ENCODE measurements around the gene FRMD4A. TPM values are rescaled to one million over a fixed set of nuclear protein-coding genes. Genes with fewer than 3 reads are reported as not detected.

FRMD4A gene
- total RNA-seq, 1 experiment from 2014 or later, result 19.6 TPM

DNA sequence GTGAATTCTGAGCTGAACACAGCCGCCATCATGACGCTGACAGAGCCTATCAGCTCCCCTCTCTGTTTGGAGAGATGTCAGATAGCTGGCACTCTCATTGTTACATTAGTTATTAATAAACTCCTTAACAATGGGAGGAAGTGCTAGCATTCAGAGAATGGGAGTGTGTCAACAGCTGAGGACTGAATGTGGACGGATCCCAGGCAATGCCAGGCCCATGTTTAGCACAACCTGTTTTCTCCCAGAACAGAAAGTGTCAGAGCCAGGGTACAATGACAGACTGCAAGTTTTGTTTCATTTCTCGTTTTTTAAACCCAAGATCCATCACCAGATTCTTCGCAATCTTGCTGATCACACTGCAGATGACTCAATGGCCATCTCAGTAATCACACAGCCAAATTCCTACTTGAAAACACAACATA is 644.4 kb downstream of the FRMD4A start:
- H3T11ph ChIP-seq (ENCODE audit: low read length), result no peak overlapping the region
- H2BK15ac ChIP-seq (ENCODE audit: low read depth, low read length), result no peak overlapping the region
- no peak overlapping the region for H3K23ac ChIP-seq (ENCODE audit: insufficient read length, low read depth, low read length)
- Mint-ChIP-seq H3K27me3 (ENCODE audit: low read depth) (no peaks in the 10 kb centered on the region), H3K36me3 (ENCODE audit: insufficient read depth in 1 of 3, low read depth in 3 of 3) (peaks cover 8 to 17% (median 10%) of the 10 kb centered on the region in 3 experiments; a peak in 6 of 7 replicates), H3K4me3 (no peak overlapping the region), H3K4me1 (peaks cover 21 to 22% of the 10 kb centered on the region in 2 experiments), H3K9me3 (no peaks in the 10 kb centered on the region), H3K27ac (peak overlapping the region in 1 of 3 experiments; percentile 79; a peak in 4 of 7 replicates)
- H4K91ac ChIP-seq (ENCODE audit: insufficient read length, low read depth, low read length), result no peak overlapping the region
- no peak for DNase-seq
- H3K23me2 ChIP-seq (ENCODE audit: insufficient read length, low read depth, low read length, poor library complexity, severe bottlenecking), result no peaks in the 10 kb centered on the region
- no peak overlapping the region for H3K27ac ChIP-seq (ENCODE audit: insufficient read length, low read depth, low read length)
- no peak overlapping the region for H2AK5ac ChIP-seq (ENCODE audit: insufficient read length, low read length)
- TF ChIP-seq, protein P1, sequence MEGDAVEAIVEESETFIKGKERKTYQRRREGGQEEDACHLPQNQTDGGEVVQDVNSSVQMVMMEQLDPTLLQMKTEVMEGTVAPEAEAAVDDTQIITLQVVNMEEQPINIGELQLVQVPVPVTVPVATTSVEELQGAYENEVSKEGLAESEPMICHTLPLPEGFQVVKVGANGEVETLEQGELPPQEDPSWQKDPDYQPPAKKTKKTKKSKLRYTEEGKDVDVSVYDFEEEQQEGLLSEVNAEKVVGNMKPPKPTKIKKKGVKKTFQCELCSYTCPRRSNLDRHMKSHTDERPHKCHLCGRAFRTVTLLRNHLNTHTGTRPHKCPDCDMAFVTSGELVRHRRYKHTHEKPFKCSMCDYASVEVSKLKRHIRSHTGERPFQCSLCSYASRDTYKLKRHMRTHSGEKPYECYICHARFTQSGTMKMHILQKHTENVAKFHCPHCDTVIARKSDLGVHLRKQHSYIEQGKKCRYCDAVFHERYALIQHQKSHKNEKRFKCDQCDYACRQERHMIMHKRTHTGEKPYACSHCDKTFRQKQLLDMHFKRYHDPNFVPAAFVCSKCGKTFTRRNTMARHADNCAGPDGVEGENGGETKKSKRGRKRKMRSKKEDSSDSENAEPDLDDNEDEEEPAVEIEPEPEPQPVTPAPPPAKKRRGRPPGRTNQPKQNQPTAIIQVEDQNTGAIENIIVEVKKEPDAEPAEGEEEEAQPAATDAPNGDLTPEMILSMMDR (conservative IDR thresholded peaks at IDR 0.05), result no peak
- H3K56ac ChIP-seq (ENCODE audit: insufficient read length, low read depth, low read length), result no peak overlapping the region
- H2AFZ ChIP-seq (ENCODE audit: low read length), result no peak overlapping the region
- no CpG with 5 or more reads among the region's 5 CpGs for WGBS (ENCODE audit: extremely low coverage, insufficient read length, low lambda C conversion rate)
- no peak overlapping the region for H4K5ac ChIP-seq (ENCODE audit: insufficient read length, low read depth, low read length)
- H3K4me2 ChIP-seq (ENCODE audit: insufficient read depth, insufficient read length, low read length), result no peak overlapping the region
- H4K20me1 ChIP-seq (ENCODE audit: control insufficient read depth, insufficient read depth, insufficient read length), result no peaks in the 10 kb centered on the region
- H2BK5ac ChIP-seq (ENCODE audit: insufficient read length, low read length), result no peak overlapping the region
- H3K4ac ChIP-seq (ENCODE audit: low read depth, low read length), result no peak overlapping the region
- no peak overlapping the region for H3K14ac ChIP-seq (ENCODE audit: insufficient read depth, low read length)
- H2BK120ac ChIP-seq (ENCODE audit: low read depth, low read length, poor library complexity, severe bottlenecking), result no peak overlapping the region
- H3K18ac ChIP-seq (ENCODE audit: insufficient read length, low read depth, low read length), result no peak overlapping the region
- H3K79me2 ChIP-seq (ENCODE audit: insufficient read depth, low read length), result no peaks in the 10 kb centered on the region
- no peaks in the 10 kb centered on the region for H3K79me1 ChIP-seq (ENCODE audit: insufficient read depth, low read depth, low read length, poor library complexity, severe bottlenecking)
- no peak overlapping the region for H2BK20ac ChIP-seq (ENCODE audit: low read depth, low read length, poor library complexity, severe bottlenecking)
- no peak overlapping the region for H4K8ac ChIP-seq (replicated peaks; ENCODE audit: insufficient read length, low read depth, low read length)
- H3K9me3 ChIP-seq (ENCODE audit: control insufficient read depth, low read depth, low read length), result no peaks in the 10 kb centered on the region
- H3K9ac ChIP-seq (ENCODE audit: extremely low read depth, insufficient read length, low read length), result no peak overlapping the region
- no peaks in the 10 kb centered on the region for H3K27me3 ChIP-seq (ENCODE audit: insufficient read depth, low read length)
- H3K4me1 ChIP-seq (ENCODE audit: insufficient read depth, low read length), result no peaks in the 10 kb centered on the region; the same call in 1 of the 2 replicates
- H2BK12ac ChIP-seq (ENCODE audit: insufficient read length, low read depth, low read length), result no peak overlapping the region

All from H9 (cell line).